ENCODE results near the gene GAS2.

DNA sequence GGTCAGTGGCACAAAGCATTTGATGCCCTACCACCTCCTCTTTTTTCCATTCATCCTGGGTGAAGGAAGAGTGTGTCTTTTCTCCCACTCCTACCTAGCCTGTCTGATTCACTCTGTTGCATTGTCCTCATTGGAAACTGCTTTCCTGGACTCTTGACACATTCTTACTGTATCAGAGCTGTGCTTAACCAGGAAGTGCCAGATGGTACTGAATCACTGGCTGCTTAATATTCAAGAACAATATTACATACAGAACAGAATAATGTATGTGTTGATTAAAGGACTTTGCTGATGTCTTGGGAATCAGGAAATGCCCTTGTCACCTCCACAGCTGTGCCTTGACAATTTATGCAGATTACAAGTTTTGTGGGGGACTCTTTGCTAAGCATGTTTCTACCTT is 118.8 kb downstream of the GAS2 start:
- TF ChIP-seq, protein P1, sequence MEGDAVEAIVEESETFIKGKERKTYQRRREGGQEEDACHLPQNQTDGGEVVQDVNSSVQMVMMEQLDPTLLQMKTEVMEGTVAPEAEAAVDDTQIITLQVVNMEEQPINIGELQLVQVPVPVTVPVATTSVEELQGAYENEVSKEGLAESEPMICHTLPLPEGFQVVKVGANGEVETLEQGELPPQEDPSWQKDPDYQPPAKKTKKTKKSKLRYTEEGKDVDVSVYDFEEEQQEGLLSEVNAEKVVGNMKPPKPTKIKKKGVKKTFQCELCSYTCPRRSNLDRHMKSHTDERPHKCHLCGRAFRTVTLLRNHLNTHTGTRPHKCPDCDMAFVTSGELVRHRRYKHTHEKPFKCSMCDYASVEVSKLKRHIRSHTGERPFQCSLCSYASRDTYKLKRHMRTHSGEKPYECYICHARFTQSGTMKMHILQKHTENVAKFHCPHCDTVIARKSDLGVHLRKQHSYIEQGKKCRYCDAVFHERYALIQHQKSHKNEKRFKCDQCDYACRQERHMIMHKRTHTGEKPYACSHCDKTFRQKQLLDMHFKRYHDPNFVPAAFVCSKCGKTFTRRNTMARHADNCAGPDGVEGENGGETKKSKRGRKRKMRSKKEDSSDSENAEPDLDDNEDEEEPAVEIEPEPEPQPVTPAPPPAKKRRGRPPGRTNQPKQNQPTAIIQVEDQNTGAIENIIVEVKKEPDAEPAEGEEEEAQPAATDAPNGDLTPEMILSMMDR (conservative IDR thresholded peaks at IDR 0.05; ENCODE audit: low read length), result no peak
- no peak for TF ChIP-seq EZH2phosphoT487 (IDR thresholded peaks at IDR 0.05; ENCODE audit: borderline replicate concordance, low read depth, low read length)

Measured in OCI-LY7 (cell line).